ENCODE results near the gene CCNL2. TPM values are rescaled to one million over a fixed set of nuclear protein-coding genes. Genes with fewer than 3 reads are reported as not detected.

Gene CCNL2
- total and polyA plus RNA-seq, 3 experiments from 2014 or later = 29.0 to 124 (median 119) TPM

DNA sequence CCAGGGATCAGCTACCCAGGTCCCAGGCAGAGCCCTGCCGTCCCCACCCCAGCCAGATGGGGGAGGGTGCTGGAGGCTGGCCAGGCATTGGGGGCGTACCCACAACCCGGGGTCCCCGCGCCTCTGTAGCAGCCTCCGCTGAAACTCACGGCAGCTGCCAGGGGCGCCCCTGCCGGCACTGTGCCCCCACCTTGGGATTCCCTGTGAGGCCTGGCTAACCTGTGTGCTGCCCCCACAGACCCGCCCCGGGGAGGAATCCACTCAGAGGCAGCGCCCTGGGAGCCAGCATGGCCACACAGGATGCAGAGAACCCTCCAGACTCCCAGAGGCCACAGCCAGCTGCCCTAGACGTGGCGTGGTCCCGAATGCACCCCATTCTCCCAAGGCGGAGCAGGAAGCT is 53.8 kb downstream of the CCNL2 start:
- Histone ChIP-seq H3K4me1 (ENCODE audit: insufficient read depth, low read length) (peaks cover 16% of the 10 kb centered on the region), H3K27me3 (ENCODE audit: insufficient read depth, low read length, poor library complexity, severe bottlenecking) (no peaks in the 10 kb centered on the region), H3K27ac (ENCODE audit: low read depth, low read length) (no peak overlapping the region), H3K4me3 (ENCODE audit: low read length) (no peak overlapping the region), H3K9me3 (ENCODE audit: low read length) (no peaks in the 10 kb centered on the region), H3K36me3 (ENCODE audit: insufficient read depth, low read length) (no peaks in the 10 kb centered on the region)
- Mint-ChIP-seq H3K27ac (no peak overlapping the region), H3K9me3 (no peaks in the 10 kb centered on the region), H3K27me3 (no peaks in the 10 kb centered on the region), H3K36me3 (peaks cover 0 to 10% (median 9%) of the 10 kb centered on the region in 3 donors), H3K4me3 (no peak overlapping the region), H3K4me1 (peaks cover 11 to 22% (median 11%) of the 10 kb centered on the region in 3 donors)
- ChIA-PET CTCF (interaction anchor here (2.1 kb wide), 1 partner anchor 27 kb away, joined by 6 read pairs; no protein-coding TSS in a partner anchor), POLR2A (no interaction called here)
- DNase-seq = no peak

DNA sequence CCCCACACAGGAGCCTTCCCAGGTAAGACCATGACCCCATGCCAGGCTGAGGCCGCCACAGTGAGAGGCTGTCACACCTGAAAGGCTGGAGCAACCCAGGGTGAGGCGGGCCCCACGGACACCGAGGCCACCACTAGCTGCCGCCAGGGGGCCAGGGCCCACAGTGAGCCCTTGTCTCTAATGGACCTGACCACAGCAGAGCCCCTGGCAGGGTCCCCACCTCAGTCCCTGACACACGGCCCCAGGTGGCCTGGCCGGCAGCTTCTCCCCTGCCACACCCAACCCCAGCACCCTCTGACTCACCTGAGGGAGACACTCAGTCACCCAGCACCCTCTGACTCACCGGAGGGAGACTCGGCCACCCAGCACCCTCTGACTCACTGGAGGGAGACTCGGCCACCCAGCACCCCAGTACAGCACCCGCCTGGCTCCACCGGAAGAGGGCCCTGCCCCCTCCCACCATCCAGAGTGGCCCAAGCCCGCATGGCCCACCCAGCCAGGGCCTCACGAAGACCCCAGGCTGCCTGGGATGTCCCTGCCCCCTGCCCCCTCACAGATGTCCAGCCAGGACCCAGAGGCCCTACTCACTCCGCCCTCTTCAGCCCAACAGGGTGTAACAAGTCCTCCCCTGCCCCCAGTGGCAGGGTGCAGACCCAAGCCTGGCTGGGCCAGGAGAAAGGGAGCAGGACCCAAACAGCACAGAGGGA is 54.3 kb downstream of the CCNL2 start:
- H3K27ac Mint-ChIP-seq = peak overlapping the region in 1 of 8 donors; percentile 65
- Histone ChIP-seq H3K27ac (ENCODE audit: low read depth, low read length) (no peak overlapping the region), H3K36me3 (ENCODE audit: insufficient read depth, low read length) (no peaks in the 10 kb centered on the region), H3K4me1 (ENCODE audit: insufficient read depth, low read length) (peaks cover 16% of the 10 kb centered on the region), H3K27me3 (ENCODE audit: insufficient read depth, low read length, poor library complexity, severe bottlenecking) (no peaks in the 10 kb centered on the region), H3K9me3 (ENCODE audit: low read length) (no peaks in the 10 kb centered on the region), H3K4me3 (ENCODE audit: low read length) (no peak overlapping the region)
- peaks cover 11 to 22% (median 11%) of the 10 kb centered on the region in 3 donors for H3K4me1 Mint-ChIP-seq
- H3K4me3 Mint-ChIP-seq = no peak overlapping the region
- peaks cover 0 to 14% (median 9%) of the 10 kb centered on the region in 3 donors for H3K36me3 Mint-ChIP-seq
- no peak for DNase-seq
- ChIA-PET CTCF (no interaction called here), POLR2A (no interaction called here)
- H3K27me3 Mint-ChIP-seq = no peaks in the 10 kb centered on the region
- no peaks in the 10 kb centered on the region for H3K9me3 Mint-ChIP-seq

DNA sequence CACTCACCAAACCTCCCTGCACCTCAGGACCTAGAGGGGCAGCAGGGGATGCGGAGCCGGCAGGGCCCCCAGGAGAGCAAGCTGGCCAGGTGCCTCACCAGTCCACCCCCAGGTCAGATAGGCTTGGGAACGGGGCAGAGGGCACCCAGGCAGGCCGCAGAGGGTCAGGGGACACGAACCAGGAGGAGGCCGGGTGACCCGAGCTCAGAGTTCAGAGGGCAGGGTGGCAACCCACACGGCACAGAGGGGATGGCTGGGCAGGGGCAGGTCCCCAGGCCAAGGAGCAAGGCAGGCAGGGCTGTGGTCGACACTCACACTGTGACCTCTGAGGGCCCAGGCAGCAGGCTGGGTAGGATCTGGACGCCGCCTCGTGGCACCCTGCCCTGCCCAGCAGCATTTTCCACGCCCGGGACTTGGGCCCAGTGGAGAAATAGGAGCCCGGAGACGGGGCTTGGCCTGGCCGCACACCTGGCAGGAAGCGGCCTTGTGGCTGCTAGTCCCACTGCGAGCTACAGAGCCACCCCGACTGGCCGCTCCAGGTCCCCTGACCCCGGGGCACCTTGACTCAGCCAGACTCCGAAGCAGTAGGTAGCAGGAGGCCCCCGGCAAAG is 55.2 kb downstream of the CCNL2 start:
- no peaks in the 10 kb centered on the region for H3K27me3 Mint-ChIP-seq
- H3K36me3 Mint-ChIP-seq = peaks cover 0 to 19% (median 9%) of the 10 kb centered on the region in 3 donors
- no peaks in the 10 kb centered on the region for H3K36me3 ChIP-seq (ENCODE audit: insufficient read depth, low read length)
- no peak overlapping the region for H3K27ac Mint-ChIP-seq
- POLR2A ChIA-PET = no interaction called here
- no peak overlapping the region for H3K4me3 Mint-ChIP-seq
- CTCF ChIA-PET = no interaction called here
- H3K4me1 ChIP-seq (ENCODE audit: insufficient read depth, low read length) = peaks cover 16% of the 10 kb centered on the region
- H3K27ac ChIP-seq (ENCODE audit: low read depth, low read length) = no peak overlapping the region
- peaks cover 11 to 22% (median 11%) of the 10 kb centered on the region in 3 donors for H3K4me1 Mint-ChIP-seq
- H3K9me3 ChIP-seq (ENCODE audit: low read length) = no peaks in the 10 kb centered on the region
- no peaks in the 10 kb centered on the region for H3K9me3 Mint-ChIP-seq
- H3K4me3 ChIP-seq (ENCODE audit: low read length) = no peak overlapping the region
- no peaks in the 10 kb centered on the region for H3K27me3 ChIP-seq (ENCODE audit: insufficient read depth, low read length, poor library complexity, severe bottlenecking)
- DNase-seq = no peak

DNA sequence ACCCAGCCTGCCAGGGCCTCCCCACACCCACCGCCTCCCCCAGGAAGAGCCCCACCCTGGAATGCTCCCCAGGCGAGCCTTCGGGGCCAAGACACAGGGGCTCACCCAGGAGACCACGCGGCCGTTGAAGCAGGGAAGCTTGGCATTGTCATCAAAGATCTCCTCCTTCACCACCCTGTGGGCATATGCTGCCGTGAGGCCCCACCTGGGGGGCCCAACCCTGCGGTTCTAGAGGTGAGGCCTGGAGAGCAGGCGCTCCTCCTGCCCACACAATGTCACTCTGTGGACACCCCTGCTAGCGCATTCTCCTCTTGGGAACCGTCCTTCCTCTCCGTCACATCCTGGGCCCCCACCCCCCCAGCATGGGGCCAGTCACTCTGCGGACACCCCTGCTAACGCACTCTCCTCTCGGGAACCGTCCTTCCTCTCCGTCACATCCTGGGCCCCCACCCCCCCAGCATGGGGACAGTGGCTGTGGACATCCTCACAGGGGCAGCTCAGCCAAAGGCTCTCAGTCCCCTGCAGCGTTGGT is 56.5 kb downstream of the CCNL2 start:
- Histone ChIP-seq H3K27me3 (ENCODE audit: insufficient read depth, low read length, poor library complexity, severe bottlenecking) (no peaks in the 10 kb centered on the region), H3K36me3 (ENCODE audit: insufficient read depth, low read length) (no peaks in the 10 kb centered on the region), H3K4me3 (ENCODE audit: low read length) (no peak overlapping the region), H3K9me3 (ENCODE audit: low read length) (no peaks in the 10 kb centered on the region), H3K4me1 (ENCODE audit: insufficient read depth, low read length) (peaks cover 8% of the 10 kb centered on the region), H3K27ac (ENCODE audit: low read depth, low read length) (no peak overlapping the region)
- ChIA-PET CTCF (no interaction called here), POLR2A (no interaction called here)
- Mint-ChIP-seq H3K4me3 (no peak overlapping the region), H3K9me3 (no peaks in the 10 kb centered on the region), H3K27ac (no peak overlapping the region), H3K36me3 (peaks cover 0 to 25% (median 11%) of the 10 kb centered on the region in 3 donors), H3K4me1 (peaks cover 10 to 15% (median 11%) of the 10 kb centered on the region in 3 donors), H3K27me3 (no peaks in the 10 kb centered on the region)
- no peak for DNase-seq

DNA sequence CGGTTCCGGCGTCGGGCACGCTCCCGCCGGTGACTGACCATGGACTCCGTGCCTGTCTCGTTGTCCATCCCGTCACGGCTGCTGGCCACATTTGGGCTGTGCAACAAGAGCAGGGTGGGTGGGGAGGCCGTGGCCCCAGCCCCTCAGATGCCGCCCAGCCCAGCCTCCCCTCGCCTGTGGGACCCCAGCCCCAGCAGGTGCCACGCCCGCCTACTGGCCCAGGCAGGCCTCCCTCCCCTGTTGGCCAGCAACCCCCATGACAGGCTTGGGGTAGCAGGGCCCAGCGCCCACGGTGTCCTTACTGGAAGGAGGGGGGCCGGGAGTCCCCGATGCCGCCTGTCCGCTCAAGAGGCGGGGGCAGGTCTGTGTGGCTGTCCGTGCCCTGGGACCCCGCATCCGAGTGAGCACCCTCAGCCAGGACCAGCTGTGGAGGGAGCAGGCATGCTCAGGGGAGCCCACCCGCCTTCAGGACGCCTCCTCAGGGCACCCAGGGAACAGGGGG is 57.0 kb downstream of the CCNL2 start:
- Histone ChIP-seq H3K36me3 (ENCODE audit: insufficient read depth, low read length) (no peaks in the 10 kb centered on the region), H3K4me1 (ENCODE audit: insufficient read depth, low read length) (peaks cover 3% of the 10 kb centered on the region), H3K4me3 (ENCODE audit: low read length) (no peak overlapping the region), H3K9me3 (ENCODE audit: low read length) (no peaks in the 10 kb centered on the region), H3K27ac (ENCODE audit: low read depth, low read length) (no peak overlapping the region), H3K27me3 (ENCODE audit: insufficient read depth, low read length, poor library complexity, severe bottlenecking) (no peaks in the 10 kb centered on the region)
- Mint-ChIP-seq H3K4me1 (peaks cover 5 to 10% (median 6%) of the 10 kb centered on the region in 3 donors), H3K9me3 (no peaks in the 10 kb centered on the region), H3K36me3 (peaks cover 0 to 25% (median 11%) of the 10 kb centered on the region in 3 donors), H3K27me3 (no peaks in the 10 kb centered on the region), H3K4me3 (no peak overlapping the region), H3K27ac (no peak overlapping the region)
- DNase-seq = no peak
- CTCF ChIA-PET = no interaction called here
- POLR2A ChIA-PET = no interaction called here

DNA sequence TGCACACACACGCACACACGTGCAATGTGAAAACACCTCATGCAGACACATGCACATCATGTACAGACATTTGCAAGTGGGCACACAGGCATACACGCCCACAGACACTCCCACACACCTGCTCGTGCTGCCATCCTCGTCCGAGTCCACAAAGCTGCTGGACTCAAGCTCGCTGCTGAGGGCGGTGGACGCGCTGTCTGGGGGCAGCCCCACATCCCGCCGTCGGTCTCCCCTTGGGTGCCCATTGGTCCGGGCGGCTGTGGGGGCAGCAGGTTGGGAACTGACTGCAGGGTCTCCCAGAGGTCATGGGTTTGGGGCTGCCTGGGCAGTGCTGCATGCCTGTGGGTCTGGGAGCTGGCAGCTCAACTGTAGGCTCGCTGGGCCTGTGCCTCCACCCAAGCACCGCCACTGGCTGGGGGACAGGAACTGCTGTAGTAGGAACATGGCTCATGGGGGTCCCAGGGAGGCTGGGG is 57.5 kb downstream of the CCNL2 start:
- Mint-ChIP-seq H3K4me3 (no peak overlapping the region), H3K27ac (no peak overlapping the region), H3K4me1 (peaks cover under 1 to 6% (median 5%) of the 10 kb centered on the region in 3 donors), H3K36me3 (peaks cover 0 to 25% (median 11%) of the 10 kb centered on the region in 3 donors), H3K27me3 (no peaks in the 10 kb centered on the region), H3K9me3 (no peaks in the 10 kb centered on the region)
- peaks cover 1% of the 10 kb centered on the region for H3K4me1 ChIP-seq (ENCODE audit: insufficient read depth, low read length)
- H3K9me3 ChIP-seq (ENCODE audit: low read length) = no peaks in the 10 kb centered on the region
- ChIA-PET CTCF (no interaction called here), POLR2A (no interaction called here)
- no peaks in the 10 kb centered on the region for H3K36me3 ChIP-seq (ENCODE audit: insufficient read depth, low read length)
- H3K27me3 ChIP-seq (ENCODE audit: insufficient read depth, low read length, poor library complexity, severe bottlenecking) = no peaks in the 10 kb centered on the region
- no peak overlapping the region for H3K4me3 ChIP-seq (ENCODE audit: low read length)
- DNase-seq = no peak
- no peak overlapping the region for H3K27ac ChIP-seq (ENCODE audit: low read depth, low read length)

DNA sequence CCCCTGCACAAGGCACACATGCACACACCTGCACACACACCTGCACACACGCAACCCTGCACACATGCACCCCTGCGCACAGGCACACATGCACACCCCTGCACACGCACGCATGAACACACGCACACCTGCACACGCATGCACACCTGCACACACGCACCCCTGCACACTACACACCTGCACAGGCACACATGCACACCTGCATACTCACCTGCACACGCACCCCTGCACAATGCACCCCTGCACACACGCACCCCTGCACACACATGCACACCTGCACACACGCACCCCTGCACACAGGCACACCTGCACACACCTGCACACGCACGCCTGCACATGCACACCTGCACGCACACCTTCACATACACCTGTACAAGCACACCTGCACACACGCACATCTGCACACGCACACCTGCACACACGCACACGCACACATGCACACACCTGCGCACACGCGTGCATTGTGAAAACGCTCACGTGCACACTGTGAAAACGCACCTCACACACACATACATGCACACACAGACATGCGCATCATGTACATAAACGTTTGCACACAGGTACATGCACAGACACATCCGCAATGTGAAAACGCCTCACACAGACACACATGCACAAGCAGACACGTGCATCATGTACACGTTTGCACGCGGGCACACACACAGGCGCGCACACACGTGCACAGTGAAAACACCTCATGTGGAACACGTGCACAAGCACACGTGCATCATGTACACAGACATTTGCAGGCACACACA is 58.2 kb downstream of the CCNL2 start:
- Histone ChIP-seq H3K9me3 (ENCODE audit: low read length) (no peaks in the 10 kb centered on the region), H3K4me3 (ENCODE audit: low read length) (no peak overlapping the region), H3K36me3 (ENCODE audit: insufficient read depth, low read length) (no peaks in the 10 kb centered on the region), H3K4me1 (ENCODE audit: insufficient read depth, low read length) (no peaks in the 10 kb centered on the region), H3K27ac (ENCODE audit: low read depth, low read length) (no peak overlapping the region), H3K27me3 (ENCODE audit: insufficient read depth, low read length, poor library complexity, severe bottlenecking) (no peaks in the 10 kb centered on the region)
- CTCF ChIA-PET = no interaction called here
- POLR2A ChIA-PET = no interaction called here
- H3K4me1 Mint-ChIP-seq = peaks cover 0 to 6% (median 2%) of the 10 kb centered on the region in 3 donors
- peak overlapping the region in 2 of 8 donors; percentile 29 to 50 for H3K27ac Mint-ChIP-seq
- H3K36me3 Mint-ChIP-seq = peaks cover 0 to 25% (median 11%) of the 10 kb centered on the region in 3 donors
- no peaks in the 10 kb centered on the region for H3K27me3 Mint-ChIP-seq
- no peak for DNase-seq
- no peak overlapping the region for H3K4me3 Mint-ChIP-seq
- no peaks in the 10 kb centered on the region for H3K9me3 Mint-ChIP-seq
